AG20443 (cell line): ENCODE results near the gene MPP2.
"Not testable (repeated sequence)": the region's sequence is repeated elsewhere in the genome, so short reads cannot be mapped to it uniquely, and the experiment has no call there.

Source experiments
- DNase-seq: peaks from one replicate; pipeline ENCODE4 v3.0.0; 2012; ENCODE audit warnings: low spot score, mixed read lengths

MPP2 gene, protein sequence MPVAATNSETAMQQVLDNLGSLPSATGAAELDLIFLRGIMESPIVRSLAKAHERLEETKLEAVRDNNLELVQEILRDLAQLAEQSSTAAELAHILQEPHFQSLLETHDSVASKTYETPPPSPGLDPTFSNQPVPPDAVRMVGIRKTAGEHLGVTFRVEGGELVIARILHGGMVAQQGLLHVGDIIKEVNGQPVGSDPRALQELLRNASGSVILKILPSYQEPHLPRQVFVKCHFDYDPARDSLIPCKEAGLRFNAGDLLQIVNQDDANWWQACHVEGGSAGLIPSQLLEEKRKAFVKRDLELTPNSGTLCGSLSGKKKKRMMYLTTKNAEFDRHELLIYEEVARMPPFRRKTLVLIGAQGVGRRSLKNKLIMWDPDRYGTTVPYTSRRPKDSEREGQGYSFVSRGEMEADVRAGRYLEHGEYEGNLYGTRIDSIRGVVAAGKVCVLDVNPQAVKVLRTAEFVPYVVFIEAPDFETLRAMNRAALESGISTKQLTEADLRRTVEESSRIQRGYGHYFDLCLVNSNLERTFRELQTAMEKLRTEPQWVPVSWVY

DNA sequence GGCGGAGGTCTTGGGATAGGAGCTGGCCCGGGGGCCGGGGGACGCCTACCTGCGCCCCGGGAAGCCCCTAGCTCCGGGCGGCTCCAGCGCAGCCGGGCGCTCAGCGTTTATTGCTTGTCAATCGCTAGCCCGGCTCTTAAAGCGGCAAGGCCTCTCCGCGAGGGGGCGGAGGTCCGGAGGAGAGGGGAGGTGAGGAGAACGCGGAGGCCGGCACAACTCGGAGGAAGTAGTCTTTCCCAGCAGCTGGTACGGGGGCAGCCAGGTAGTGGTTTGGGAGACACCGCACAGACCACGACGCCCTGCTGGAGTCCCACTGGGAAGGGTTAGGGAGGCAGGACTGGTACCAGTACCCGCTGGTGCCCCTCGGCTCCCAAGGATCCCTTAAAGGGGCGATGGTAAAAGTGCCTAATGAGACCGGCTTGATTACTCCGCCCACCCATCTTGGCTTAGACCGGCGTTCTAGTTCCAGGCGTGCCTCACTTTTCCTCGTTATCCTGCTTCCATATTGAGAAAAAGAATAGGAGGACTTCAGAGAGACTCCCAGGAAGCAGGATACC lies at the start of gene MPP2:
MPP2 (minus strand) TSS at position 112 of the 557 bp plus-strand sequence. CDS start 3,076 bp downstream, outside the sequence.
- DNase-seq, result peak; percentile 76

DNA sequence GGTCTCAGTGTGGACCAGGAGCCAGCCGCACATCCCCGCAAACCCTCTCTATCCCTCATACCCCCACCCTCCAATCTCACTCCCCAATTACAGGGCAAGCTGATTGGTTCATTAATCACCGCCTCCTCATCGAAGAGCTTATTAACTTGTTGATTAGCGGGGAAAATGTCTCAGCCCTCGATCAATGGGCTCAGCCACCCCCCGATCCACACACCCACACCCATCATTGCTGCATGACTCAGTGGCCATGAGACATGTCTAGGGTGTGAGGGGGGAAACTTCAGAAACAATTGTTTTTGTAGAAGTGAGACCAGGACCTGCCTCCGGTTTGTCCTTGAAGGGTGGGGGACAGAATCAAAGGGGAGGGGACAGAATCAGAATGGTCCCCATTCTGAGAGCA lies 48.9 kb upstream of the MPP2 start:
- DNase-seq, result no peak

DNA sequence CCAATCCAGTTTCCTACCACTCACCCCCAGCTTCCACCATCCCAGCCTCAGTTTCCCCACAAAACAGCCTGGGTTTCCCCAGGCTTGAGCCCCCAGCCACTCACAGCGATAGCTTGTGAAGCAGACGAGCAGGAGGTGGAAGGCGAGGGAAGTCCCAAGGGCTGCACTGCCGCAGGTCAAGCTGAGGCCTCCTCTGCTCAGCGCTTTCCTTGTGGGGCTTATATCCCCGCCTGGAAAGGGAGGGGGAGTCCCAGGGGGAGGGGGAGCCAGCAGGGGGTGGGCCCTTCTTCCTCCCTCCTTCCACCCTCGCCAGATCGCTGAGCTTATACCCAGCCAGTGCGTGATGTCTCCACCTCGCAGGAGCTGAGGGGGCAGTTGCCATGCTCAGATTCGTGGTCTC lies 46.4 kb upstream of the MPP2 start, which contains the start of gene PYY:
PYY (minus strand) TSS at position 195 of the 400 bp plus-strand sequence. CDS start 457 bp downstream, outside the sequence.
- DNase-seq, result no peak

DNA sequence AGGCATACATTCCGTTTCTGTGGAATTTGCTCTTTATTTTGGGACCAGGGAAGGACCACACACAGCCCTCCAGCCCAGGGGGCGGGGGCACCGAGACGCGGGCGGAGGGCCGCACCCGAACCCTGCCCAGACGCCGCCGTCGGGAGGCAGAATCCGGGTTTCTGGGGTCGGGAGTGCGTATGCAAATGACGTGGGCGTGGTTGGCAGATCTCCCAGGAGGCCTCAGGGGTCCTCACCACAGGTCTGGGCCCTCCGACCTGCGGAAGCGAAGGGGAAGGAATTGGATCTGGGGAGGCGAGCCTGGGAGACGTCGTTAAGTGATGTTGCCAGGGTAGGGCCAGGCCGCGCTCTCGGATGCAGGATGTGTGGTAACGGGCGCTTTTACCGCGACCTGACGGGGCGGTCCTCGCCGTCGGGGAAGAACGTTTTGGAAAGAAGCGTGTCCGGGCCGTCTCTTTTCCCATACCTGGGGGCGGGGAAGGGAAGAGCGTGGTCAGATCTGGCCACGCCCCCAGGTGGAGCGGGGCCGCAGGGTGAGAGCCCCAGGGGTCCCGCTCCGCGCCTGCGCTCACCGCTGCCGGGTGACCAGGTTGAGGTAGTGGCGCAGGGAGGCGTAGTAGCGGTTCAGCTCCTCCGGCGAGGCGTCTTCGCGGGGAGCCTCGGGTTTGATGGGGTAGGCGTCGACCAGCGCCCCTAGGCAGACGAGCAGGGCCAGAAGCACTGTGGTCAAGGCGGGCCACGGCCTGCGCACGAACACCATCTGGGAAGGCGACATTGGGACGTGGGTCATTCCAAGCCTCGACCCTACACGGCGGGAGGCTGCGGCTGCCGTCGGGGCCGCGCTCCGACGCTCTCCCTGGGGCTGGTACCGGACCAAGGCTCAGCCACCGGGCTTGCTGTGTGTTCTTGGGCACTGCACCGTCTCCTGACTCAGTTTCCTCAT lies 45.7 kb upstream of the MPP2 start:
- DNase-seq, result peak; percentile 25

DNA sequence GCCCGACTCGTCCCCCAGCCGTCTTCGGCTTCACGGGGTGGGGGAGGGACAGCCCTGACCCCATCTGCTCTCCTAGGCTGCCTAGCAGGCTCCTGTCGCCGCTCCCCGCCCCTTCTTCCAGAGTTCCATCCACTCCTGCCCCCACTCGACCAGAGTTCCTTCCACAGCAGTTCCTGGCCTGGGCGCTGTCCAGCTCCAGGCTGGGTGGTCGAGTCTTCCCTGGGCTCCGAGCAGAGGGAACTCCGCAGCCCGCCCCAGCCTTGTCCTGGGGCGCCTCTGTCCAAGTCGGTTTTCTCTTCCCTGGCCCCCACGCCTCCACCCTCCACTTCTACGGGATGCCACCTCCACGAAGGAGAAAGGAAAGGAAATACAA lies 45.0 kb upstream of the MPP2 start:
- DNase-seq, result peak; percentile 56

DNA sequence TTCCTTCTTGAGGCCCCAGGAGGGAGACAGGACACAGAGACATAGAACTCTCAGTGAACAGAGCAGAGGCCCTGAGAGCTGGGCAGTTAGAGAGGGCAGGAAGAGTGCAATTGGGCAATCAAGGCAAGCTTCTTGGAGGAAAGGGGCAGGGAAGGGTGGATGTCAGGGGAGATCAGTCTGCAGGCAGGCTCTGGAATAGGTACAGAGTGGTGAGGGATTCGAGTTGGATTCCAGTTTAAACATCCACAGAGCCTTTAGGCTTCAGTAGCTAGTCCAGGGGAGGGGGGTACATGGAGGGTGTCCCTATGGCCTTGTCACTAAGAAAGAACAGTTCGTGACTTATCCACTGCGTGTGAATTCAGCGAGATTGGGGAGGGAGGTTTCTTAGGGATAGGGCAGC lies 44.4 kb upstream of the MPP2 start:
- DNase-seq, result no peak

DNA sequence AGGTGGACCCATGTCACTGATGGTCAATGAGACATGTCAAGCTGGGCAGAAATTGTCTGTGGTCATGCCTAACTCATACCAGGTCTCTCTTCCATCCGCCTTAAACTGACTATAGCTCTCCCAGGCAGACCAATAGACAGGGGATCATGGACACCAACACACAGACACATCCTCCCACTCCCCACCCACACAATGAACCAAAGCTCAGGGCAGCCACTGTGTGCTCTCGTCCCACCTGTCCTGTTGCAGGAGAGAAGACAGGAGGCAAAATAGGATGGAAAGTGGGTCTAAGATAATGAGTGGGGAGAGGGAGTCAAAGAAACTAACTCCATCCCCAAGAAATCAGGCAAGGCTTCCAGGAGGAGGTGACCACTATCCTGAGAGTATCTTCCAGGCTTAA lies 43.2 kb upstream of the MPP2 start:
- no peak for DNase-seq

DNA sequence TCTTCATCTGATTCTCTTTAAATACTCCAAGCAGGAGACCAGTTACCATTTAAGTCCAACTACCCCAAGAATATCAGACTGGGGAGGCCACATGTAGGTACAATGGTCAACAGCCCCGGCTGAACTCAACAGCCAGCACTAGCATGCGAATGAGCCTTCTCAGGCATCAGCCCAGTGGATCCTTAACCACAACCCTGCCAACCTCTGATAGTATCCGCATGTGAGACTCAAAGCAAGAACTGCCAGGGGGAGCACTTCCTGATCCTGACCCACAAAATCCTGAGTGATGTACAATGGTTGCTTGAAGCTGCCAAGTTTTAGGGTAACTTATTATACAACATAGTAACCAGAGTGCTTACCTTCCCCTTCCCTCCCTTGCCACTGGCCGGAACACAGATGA lies 42.4 kb upstream of the MPP2 start:
- no peak for DNase-seq

DNA sequence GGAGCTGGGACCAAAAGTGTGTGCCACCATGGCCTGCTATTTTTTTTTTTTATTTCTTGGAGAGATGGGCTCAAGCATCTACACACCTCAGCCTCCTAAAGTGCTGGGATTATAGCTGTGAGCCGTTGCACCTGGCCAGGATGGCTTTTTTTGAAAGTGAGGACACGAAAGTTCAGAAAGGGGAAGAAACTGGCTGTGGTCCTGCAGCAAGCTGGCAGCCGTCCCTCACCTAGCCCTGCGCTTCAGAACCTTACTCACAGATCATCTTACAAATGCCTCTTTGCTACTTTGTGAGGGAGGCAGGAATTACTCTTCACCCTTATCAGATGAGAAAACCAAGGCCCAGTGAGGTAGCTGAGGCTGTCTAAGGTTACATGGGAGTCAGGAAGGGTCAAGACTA lies 39.4 kb upstream of the MPP2 start:
- no peak for DNase-seq

DNA sequence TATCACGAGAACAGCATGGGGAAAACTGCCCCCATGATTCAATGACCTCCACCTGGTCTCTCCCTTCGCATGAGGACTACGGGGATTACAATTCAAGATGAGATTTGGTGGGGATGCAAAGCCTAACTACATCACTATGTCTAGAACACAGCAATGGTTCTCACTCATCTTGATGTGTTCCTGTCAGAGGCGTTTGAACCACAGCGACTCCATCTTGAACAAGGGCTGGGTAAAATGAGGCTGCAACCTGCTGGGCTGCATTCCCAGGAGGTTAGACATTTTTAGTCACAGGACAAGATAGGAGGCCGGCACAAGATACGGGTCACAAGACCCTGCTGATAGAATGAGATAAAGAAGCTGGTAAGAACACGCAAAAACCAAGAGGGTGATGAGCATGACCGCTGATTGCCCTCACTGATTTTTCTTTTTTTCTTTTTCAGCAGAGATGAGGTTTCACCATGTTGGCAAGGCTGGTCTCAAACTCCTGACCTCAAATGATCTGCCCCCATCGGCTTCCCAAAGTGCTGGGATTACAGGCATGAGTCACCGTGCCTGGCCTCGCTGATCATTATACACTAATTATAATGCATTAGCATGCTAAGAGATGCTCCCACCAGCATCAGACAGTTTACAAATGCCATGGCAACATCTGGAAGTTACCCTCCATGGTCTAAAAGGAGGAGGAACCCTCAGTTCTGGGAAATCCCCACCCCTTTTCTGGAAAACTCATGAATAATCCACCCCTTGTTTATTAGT lies 37.9 kb upstream of the MPP2 start:
- no peak for DNase-seq

DNA sequence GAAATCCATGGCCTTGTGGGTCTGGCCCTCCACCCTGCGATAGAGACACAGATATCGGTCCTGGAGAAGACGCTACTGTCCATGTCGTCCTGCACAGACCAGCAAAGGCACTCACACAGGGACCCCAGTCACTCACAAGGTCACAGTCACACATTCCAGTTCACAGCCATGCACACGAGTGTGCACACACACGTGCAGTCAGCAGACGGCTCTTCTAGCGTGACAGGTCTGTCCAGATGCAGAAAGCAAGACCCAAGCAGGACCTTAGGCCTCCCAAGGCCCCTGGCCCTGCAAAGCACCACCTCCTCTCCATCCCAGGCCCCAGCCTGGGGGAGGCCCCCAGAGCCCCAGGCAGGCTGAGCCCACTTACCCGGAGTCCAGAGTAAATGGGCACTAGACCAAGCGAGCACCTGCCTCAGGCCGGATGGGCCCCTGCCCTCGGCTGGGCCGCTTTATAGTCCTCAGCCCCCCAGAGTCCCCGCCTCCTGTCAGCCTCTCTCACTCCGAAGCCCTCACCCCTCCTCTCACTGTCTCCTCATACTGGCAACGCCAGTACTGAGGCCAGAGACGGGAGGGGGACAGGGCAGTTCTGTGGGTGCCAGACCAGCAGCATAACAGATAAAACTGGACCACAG lies 34.8 kb upstream of the MPP2 start, which contains the start of gene PPY:
PPY (minus strand) TSS at position 426 of the 635 bp plus-strand sequence. CDS start 822 bp downstream, outside the sequence.
- no peak for DNase-seq

DNA sequence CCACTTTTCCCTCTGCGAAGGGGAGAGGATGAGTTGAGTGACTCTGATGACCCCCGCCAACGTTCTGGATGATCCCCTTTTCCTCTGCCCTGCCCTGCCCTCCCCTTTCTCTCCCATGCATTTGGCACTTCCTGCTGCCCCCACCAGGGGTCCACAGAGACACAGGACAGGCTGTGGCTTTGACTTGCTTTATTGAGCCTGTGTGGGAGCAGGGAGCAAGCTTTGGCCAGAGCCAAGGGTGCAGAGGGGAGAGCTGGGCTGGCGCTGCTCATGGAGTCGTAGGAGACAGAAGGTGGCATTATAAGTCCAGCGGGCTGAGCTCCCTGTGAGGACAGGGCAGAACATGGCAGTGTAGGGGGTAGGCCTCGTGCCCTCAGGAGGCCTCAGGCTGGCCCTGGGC lies 33.3 kb upstream of the MPP2 start:
- peak; percentile 38 for DNase-seq

DNA sequence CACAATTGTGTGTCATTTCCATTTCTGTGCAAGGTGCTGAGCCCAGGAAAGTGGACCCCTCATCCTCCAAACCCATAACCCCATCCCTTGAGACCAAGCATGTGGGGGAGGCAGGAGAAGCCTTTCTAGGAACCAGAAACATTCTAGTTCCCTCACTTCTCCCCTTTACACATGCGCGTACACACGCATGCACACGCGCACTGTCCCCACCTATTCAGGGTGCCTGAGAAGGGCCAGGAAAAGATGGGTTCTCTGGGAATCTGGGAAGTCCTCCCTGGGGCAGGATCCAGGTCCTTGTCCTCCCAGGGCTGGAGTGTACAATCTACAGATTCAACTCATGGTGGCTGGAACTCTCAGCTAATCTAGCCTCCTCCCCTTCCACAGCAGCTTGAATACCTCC lies 32.5 kb upstream of the MPP2 start:
- DNase-seq, result no peak

DNA sequence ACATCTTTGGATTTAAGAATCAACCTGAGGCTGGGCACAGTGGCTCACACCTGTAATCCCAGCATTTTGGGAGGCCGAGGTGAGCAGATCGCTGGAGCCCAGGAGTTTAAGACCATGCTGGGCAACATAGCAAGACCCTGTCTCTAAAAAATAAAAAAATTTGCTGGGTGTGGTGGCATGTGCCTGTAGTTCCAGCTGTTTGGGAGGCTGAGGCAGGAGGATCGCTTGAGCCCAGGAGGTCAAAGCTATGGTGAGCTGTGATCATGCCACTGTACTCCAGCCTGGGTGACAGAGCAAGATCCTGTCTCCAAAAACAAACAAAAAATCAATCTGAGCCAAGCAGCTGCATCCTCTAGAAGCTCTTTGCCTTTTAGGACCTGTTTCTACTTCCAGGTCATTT lies 32.1 kb upstream of the MPP2 start:
- not testable (repeated sequence) for DNase-seq

DNA sequence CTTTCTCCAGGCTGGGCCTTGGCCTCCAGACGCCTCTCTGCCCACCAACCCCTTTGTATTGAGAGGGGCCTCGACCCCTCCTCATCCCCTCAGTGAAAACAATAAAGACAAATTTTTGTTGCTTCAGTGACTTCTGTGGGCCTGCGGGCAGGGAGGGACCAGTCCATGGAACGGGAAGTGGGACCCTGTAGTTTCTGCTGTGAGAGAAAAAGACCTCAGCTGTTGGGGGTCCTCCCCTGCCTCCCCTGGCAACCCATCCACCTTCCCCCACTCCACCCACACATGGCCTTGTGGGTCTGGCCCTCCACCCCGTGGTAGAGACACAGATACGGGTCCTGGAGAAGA lies 31.5 kb upstream of the MPP2 start:
- no peak for DNase-seq

DNA sequence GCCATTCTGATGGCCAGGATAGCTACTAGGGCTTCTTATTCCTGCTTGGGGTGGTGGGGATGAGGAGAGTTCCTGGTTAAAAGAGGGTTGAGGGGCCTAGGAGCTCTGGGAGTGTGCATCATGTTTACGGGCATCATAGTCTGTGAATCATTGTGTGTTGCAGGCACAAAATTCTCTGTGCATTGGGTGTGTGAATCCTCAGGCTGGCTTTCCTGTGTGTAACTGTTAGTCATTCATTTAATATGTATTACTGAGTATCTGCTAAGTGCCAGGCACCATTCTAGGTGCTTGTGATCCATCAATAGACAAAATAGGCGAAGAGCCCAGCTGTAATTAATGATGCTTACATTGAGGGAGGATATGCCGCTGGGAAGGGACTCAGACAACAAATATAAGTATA lies 29.1 kb upstream of the MPP2 start:
- peak; percentile 44 for DNase-seq

DNA sequence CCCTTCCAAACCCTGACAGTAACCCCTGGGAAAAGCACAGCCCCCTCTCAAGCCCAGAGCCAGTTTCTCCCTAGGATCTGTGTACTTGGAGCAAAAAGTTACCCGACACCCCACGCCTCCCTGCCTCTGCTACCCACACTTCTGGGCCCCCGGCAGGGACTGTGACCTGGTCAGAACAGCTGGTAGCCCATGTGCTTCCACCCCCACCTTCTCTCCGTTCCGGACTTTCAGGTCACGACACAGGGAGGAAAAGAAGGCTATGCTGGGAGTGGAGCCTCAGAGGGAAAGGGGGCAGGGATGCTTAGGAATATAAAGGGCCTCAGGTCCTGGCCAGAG lies 28.6 kb upstream of the MPP2 start:
- no peak for DNase-seq

DNA sequence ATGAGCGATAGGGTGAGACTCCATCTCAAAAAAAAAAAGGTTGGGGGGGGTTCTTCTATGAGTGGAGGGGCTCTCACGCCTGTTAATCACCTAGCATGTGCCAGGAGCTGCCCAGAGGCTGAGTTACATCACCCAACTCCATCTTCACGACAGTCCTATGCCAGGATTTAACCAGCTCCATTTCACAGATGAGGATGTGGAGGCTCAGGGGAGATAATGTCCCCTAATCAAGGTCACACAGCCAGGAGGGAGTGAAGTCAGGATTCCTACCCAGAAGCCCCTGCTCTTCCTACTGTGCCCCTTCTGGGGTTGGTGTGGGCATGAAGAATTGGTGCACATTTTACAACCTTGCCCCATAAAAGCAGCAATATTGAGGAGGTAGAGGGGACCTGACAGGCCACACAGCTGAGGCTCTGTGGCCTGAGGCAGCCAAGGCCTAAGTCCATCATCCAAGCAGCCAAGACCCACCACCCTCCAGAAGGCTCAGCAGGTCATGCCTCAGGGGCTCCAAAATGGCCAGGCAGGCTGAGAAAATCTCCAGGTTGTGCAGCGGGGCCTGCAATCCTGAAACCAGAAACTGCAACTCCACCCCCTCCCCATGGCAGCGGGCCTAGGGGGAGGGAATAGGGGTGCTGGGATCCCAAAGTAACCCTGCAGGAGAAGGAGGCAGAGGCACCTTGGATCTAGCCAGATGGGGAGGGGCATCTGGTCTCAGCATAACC lies 28.0 kb upstream of the MPP2 start:
- DNase-seq, result no peak

DNA sequence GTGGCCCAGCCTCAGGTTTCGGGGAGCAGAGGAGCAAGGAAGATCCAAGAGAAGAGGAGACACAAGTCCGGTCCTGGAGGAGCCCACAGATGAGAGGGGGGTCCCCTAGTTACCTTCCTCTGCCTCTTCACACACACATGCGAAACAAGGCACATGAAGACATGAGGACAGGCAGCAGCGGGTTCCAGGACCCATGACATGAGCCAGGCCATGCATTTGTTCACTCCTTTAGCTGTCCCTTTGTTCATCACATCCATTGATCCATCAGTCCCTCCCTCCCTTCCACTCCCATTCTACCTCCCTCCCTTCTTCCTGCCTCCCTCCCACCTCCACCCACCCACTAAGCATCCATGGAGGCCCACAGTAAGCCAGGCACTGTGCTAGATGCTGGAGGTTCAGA lies 25.6 kb upstream of the MPP2 start:
- no peak for DNase-seq

DNA sequence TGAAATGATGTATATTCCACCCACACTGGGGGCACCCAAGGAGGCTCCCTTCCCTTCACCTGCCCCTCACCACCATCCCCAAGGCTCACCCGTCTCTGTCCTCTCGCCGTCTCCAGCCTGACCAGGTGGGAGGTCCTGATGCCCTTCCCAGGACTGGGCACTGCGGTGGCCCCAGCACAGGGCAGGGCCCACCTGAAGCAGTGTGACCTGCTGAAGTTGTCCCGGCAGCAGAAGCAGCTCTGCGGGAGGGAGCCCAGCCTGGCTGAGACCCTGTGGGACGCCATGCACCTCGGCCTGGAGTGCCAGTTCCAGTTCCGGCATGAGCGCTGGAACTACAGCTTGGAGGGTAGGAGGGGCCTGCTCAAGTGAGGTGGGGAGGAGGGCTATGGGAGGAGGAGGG lies 25.0 kb upstream of the MPP2 start:
- no peak for DNase-seq
